HG03060 (cell line): ENCODE results near the gene QSOX2.

ENCODE experiments used
- ATAC-seq: cut with Tn5 transposase; IDR thresholded peaks from one replicate; pipeline ENCODE4 v1.9.1; 2021; ENCODE audit warnings: low read depth, moderate number of reproducible peaks; ENCODE audit not compliant: unreplicated experiment

QSOX2 gene

GRCh38 chr9:136265561-136266355 lies 20.1 kb upstream of the QSOX2 start:
- ATAC-seq = no peak

GRCh38 chr9:136264441-136265405 lies 19.1 kb upstream of the QSOX2 start:
- no peak for ATAC-seq

DNA sequence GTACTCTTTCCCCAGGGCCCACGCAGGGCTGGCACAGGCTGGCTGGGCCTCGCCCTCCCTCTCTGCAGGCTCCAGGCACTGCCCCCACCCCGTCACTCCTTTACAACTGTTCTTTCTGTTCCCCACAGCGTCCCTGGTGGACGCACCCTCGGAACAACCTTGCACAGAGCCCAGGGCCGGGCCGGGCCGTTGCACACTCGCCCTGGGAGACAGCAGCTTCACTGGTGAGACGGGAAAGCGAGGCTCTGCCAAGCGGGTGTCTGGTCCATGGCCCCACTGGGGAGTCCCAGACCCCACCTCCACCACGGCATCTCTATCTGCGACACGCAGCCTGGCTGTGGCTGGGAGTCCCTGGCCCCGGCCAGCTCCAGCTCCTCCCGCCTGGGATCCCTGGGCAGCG lies 18.4 kb upstream of the QSOX2 start:
- ATAC-seq = no peak

- no peak for ATAC-seq
These were observed 17.1 kb upstream of the QSOX2 start for GRCh38 chr9:136262671-136263178.

- ATAC-seq = no peak
These were observed 16.2 kb upstream of the QSOX2 start for GRCh38 chr9:136261686-136262430.

GRCh38 chr9:136260936-136261472 lies 15.4 kb upstream of the QSOX2 start:
- no peak for ATAC-seq

GRCh38 chr9:136260521-136260920 lies 14.9 kb upstream of the QSOX2 start:
- ATAC-seq = no peak

DNA sequence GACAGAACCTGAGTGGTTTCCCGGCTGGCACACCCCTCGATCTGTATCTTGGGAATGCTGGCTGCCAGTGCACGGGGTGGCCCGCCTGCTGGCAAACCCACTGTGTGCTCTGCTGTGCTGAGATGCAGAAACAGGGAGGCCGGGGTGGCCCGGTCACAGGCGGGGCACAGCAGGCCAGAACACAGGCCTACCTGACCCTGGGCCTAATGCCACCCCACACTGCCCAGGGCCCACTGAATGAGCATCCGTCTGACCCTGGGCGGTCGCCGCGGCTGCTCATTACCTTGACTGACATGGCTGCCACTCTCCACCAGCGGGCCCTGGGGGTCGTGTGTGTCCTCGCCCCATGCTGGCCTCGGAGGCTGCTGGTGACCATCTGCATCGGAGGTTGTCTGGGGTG lies 14.2 kb upstream of the QSOX2 start:
- no peak for ATAC-seq

GRCh38 chr9:136259517-136259813 lies 13.9 kb upstream of the QSOX2 start:
- no peak for ATAC-seq

DNA sequence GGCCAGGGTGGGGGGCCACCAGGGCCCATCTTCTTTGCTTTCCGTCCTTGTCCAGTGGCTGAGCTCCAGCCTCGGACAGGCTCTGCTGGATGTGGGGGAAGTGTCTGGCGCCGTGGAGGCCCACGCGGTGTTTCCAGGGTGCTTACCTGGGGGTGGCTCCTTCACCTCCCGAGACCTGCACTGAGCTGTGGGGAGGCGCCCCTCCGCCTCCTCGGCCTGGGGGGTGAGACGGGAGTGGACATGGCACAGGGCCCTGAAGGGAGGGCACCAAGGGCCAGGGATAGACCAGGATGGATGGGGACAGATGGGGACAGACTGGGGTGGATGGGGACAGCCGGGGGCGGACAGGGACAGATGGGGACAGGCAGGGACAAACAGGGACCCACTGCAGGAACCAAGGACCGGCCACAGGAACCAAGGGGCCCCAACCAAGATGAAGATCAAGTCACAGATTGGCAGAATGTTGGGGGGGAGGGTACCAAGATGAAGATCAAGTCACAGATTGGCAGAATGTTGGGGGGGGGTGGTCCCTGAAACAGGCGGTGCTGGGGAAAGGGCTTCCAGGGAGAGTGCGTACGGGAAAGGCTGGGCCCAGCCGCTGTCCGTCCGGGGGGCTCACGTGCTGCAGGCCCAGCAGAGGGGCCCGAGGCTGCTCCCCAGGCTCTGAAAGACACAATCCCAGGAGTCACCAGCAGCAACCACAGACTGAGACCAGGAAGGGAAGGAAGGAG lies 13.3 kb upstream of the QSOX2 start:
- ATAC-seq = no peak

GRCh38 chr9:136258299-136258625 lies 12.7 kb upstream of the QSOX2 start:
- ATAC-seq = no peak

DNA sequence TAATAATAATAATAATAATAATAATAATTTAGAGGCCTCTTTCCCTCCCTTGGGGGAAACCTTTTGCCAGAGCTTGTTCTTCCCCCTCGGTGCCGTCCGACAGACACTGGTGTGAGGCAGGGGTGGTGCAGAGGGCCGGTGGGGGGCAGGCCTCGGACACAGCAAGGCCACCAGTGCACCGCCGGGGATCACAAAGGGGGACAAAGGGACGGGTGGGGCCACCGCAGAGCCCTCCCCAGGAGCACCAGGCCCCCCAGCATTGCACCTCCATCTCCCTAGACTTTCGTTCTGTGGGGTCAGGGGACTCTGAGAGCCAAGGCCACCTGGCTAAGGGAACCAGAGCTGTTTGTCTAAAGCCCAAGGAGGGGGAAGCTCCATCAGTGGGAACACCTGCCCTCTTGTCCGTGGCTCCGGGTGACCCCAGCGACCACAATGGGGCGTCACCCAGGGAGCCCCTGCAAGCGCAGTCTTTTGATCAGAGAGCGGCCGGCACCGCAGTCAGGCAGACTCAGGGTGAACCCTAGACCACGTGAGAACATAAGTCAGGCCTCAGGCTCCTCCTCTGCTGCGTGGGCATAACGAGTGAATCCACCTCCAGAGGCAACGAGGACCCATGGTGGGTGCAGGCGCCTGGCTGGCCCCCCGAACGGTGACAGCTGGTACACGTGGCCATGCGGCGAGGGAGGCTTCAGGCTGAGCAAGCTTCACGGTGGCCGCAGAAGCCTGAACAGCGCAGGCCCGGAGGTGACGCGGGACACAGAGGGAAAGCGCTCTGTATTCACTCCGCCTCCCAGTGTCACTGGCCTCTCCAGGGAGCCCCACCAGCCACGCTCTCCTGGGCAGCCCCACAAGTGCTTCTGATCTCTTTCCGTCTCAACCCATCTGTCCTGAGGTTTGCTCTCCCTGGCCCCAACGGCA lies 12.0 kb upstream of the QSOX2 start:
- ATAC-seq = no peak

DNA sequence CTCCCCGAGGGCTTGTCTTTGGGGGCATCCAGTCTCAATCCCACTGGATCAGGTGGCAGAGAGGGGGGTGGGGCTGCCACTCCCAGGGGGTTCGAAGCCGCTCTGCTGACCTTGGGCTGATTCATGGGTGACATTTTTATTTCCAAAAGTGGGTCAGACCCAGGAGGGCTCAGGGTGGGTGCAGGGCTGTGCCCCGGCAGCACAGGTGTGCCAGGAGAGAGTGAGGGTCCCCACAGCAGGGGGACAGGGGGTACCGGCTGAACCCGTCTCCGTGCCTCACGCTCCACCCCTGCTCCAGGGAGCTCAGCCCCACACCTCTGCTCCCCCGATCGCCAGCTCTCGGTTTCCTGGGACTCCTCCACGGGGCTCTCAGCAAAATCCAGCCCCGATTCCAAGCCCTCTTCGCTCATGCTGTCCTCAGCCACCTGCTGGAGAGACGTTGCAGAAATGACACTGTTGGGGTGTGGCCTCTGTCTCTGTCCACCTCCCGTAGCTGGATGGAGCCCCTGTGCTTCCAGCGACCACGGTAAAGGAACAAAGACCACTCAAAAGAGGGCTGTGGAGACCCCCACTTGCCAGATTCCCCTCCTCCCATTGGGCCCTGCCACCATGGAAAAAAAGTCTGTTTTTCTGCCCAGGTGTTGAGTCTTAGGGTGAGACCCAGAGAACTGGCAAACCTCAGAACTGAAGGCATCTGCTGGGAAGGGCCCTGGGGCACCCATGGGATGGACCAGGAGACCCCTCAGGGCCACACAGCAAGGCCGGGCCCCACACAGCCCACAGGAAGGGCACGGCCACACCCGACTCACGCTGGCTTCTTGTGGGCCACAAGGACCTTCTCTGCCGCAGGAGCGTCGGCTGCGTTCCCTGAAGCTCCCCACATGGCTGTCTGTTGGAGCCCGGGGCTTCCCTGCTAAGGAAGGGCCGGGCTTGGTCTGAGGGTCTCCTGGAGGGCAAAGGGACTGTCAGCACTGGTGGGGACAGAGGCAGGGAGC lies 10.6 kb upstream of the QSOX2 start:
- ATAC-seq = no peak

DNA sequence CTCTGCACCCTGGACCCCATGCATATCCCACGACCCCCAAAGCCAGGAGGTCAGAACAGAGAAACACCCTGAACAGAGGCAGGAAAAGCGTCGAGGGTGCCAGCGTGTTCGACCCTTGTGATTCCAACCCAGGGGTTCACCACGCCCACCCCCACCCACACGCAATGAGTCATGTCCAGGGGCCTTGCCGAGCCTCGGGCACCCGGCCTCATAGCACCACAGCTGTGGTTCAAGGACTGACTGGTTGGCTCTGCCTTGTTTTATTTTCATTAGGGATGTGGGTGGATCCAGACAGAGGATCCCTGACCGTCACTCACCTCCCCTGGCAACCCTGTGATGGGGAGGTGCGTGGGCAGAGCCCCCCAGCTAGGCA lies 9.5 kb upstream of the QSOX2 start:
- ATAC-seq = no peak

DNA sequence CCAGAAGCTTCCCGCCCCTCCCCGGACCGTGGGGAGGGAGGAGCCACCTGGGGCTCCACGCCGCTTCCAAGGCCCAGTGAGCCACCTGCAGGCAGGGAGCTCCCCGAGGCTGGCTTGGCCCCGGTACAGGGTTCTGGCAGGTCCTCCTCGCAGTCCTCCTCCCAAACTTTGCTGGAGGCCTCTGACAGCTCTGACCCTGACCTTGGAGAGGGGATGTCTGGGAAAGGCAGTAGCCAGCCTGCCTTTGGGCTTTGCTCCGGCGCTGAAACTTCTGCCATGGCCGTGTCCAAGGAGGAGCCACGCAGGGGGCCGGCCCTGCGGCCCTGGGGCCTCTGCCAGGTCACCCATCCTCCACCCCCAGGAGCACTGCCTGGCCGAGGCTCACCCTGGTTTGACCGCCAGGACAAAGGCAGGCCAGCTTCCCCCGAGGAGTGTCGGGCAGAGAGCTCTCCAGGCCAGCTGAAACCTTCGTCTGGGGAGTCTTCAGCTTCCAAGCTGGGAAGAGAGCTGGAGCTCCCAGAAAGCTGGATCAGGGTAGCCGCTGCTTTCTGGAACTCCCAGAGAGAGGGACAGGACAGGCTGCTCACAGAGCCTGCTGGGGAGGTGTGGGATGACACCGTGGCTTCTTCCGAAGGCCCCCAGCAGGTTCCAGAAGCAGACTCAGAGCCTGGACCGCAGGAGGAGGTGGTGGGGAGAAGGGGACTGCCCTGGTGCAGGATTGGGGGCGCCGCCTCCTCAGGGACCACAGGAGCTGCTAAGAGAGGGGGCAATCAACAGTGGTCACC lies 9.0 kb upstream of the QSOX2 start:
- ATAC-seq = no peak

- ATAC-seq = no peak
These were observed 7.9 kb upstream of the QSOX2 start for GRCh38 chr9:136253246-136254130.
